Cardiac muscle cell (in vitro differentiated cells and primary cell): ENCODE data around the gene STXBP5. TPM values are rescaled to one million over a fixed set of nuclear protein-coding genes. Genes with fewer than 3 reads are reported as not detected.

Experiments used
- DNase-seq, 2 donors: peaks; one replicate each; pipeline versions ENCODE4 v3.0.0 to v3.0.0-alpha.2; 2010 to 2017; ENCODE audit warnings: low read depth in 1 of 2, low spot score in 1 of 2
- H3K27ac ChIP-seq: fragments of 200-600 bp; sonication (generic); 2 replicates; pipeline ENCODE4 v1.5.1; 2016
- H3K27me3 ChIP-seq: fragments of 200-600 bp; sonication (generic); 2 replicates; pipeline ENCODE4 v1.6.0; 2016; ENCODE audit warnings: control low read depth
- H3K36me3 ChIP-seq: fragments of 200-600 bp; sonication (generic); 2 replicates; pipeline ENCODE4 v1.5.1; 2016; ENCODE audit warnings: control low read depth
- H3K4me1 ChIP-seq: fragments of 200-600 bp; sonication (generic); 2 replicates; pipeline ENCODE4 v1.8.1; 2017; ENCODE audit warnings: low read depth, mild to moderate bottlenecking, mixed run types
- H3K4me3 ChIP-seq: fragments of 200-600 bp; sonication (generic); 2 replicates; pipeline ENCODE4 v1.5.1; 2016; ENCODE audit warnings: mild to moderate bottlenecking
- H3K9me3 ChIP-seq: fragments of 200-600 bp; sonication (generic); 2 replicates; pipeline ENCODE4 v1.5.1; 2017; ENCODE audit warnings: low read depth, mild to moderate bottlenecking, control low read depth
- CTCF ChIP-seq: IDR thresholded peaks from 2 replicates; pipeline ENCODE4 v1.5.1; 2012; ENCODE audit warnings: low read depth, mild to moderate bottlenecking, low read length
- polyA plus RNA-seq: library from polyadenylated mRNA; unstranded; fragments of >200 nt; fragmentation: Nextera tagmentation; extraction: Ambion mirVana; gene quantifications from 2 replicates; pipeline ENCODE4 v1.2.1, GENCODE V29; 2016
- total RNA-seq: library from RNA; depleted of rRNA; stranded (reverse); fragments of >200 nt; gene quantifications from 2 replicates; pipeline ENCODE4 v1.2.3, GENCODE V29; 2016

Gene STXBP5
- total and polyA plus RNA-seq, 2 experiments from 2014 or later: 2.9 to 5.3 TPM

GRCh38 chr6:147321260-147321659, 117.0 kb downstream of the STXBP5 start:
- Histone ChIP-seq H3K27me3 (no peaks in the 10 kb centered on the region), H3K9me3 (no peaks in the 10 kb centered on the region), H3K4me1 (no peaks in the 10 kb centered on the region), H3K4me3 (no peak overlapping the region), H3K36me3 (no peaks in the 10 kb centered on the region), H3K27ac (no peak overlapping the region)
- TF ChIP-seq CTCF: no peak
- DNase-seq: no peak

- no peaks in the 10 kb centered on the region for H3K4me1 ChIP-seq
- H3K27me3 ChIP-seq: no peaks in the 10 kb centered on the region
- peak in 1 of 2 donors; percentile 61 for DNase-seq
- H3K4me3 ChIP-seq: no peak overlapping the region
- H3K36me3 ChIP-seq: no peaks in the 10 kb centered on the region
- no peak overlapping the region for H3K27ac ChIP-seq
- TF ChIP-seq CTCF: no peak
- H3K9me3 ChIP-seq: no peaks in the 10 kb centered on the region
Observed at GRCh38 chr6:147322299-147323162, 118.3 kb downstream of the STXBP5 start.

- no peak for TF ChIP-seq CTCF
- Histone ChIP-seq H3K9me3 (no peaks in the 10 kb centered on the region), H3K36me3 (peaks cover 6% of the 10 kb centered on the region), H3K27ac (no peak overlapping the region), H3K4me1 (no peaks in the 10 kb centered on the region), H3K4me3 (no peak overlapping the region), H3K27me3 (no peaks in the 10 kb centered on the region)
- DNase-seq: no peak
Observed at GRCh38 chr6:147325557-147325956, 121.3 kb downstream of the STXBP5 start.

GRCh38 chr6:147331401-147331800, 127.2 kb downstream of the STXBP5 start:
- no peak overlapping the region for H3K4me3 ChIP-seq
- no peak overlapping the region for H3K27ac ChIP-seq
- peaks cover 6% of the 10 kb centered on the region for H3K36me3 ChIP-seq
- no peak for DNase-seq
- TF ChIP-seq CTCF: no peak
- no peaks in the 10 kb centered on the region for H3K9me3 ChIP-seq
- H3K27me3 ChIP-seq: no peaks in the 10 kb centered on the region
- H3K4me1 ChIP-seq: no peaks in the 10 kb centered on the region

- no peak for DNase-seq
- Histone ChIP-seq H3K9me3 (no peaks in the 10 kb centered on the region), H3K4me1 (no peaks in the 10 kb centered on the region), H3K27ac (no peak overlapping the region), H3K27me3 (no peaks in the 10 kb centered on the region), H3K36me3 (no peaks in the 10 kb centered on the region), H3K4me3 (no peak overlapping the region)
- TF ChIP-seq CTCF: no peak
Observed at GRCh38 chr6:147337921-147338320, 133.7 kb downstream of the STXBP5 start.
